ENCODE results near the gene TMOD1.

- TF ChIP-seq PATZ1 (CRISPR knock-in tag; IDR thresholded peaks at IDR 0.05; ENCODE audit: borderline replicate concordance) (no peak), ZFP3 (CRISPR knock-in tag; IDR thresholded peaks at IDR 0.05) (no peak), TOX (CRISPR knock-in tag; IDR thresholded peaks at IDR 0.05; ENCODE audit: borderline replicate concordance) (no peak), CSRNP3 (CRISPR knock-in tag; IDR thresholded peaks at IDR 0.05) (no peak), GLIS3 (CRISPR knock-in tag; IDR thresholded peaks at IDR 0.05) (no peak), ARNTL (CRISPR knock-in tag; IDR thresholded peaks at IDR 0.05; ENCODE audit: borderline replicate concordance, low read depth) (no peak), ISL1 (CRISPR knock-in tag; IDR thresholded peaks at IDR 0.05) (no peak), TSHZ2 (CRISPR knock-in tag; IDR thresholded peaks at IDR 0.05) (no peak)
Observed at GRCh38 chr9:97468658-97469448, 32.6 kb upstream of the TMOD1 start.

Measured in SK-N-SH treated with all-trans-retinoic acid at 6 μM for 48 hours (cell line).